PC-3 (cell line): ENCODE data around the gene UFD1. TPM values are rescaled to one million over a fixed set of nuclear protein-coding genes. Genes with fewer than 3 reads are reported as not detected.

Experiments used
- ATAC-seq: fragments of 200-7000 bp; cut with Tn5 transposase; 2 replicates; pipeline ENCODE4 v1.9.1; 2020; ENCODE audit warnings: mild to moderate bottlenecking, moderate library complexity
- BruUV-seq: library from RNA; stranded (reverse); fragments of 400-500 nt; replicated peaks from 2 replicates; lab custom pipeline; 2021; lab: Mats Ljungman, UMichigan
- CTCF ChIA-PET: fragments of 300-600 bp; sonication (Branson Sonifier 250); formaldehyde crosslinking; loops from one replicate; lab custom pipeline; 2022; ENCODE audit warnings: antibody characterized with exemption; lab: Charles Lee
- POLR2A ChIA-PET: fragments of 300-600 bp; sonication (Branson Sonifier 250); formaldehyde crosslinking; loops from one replicate; lab custom pipeline; 2022; ENCODE audit warnings: antibody characterized with exemption; ENCODE audit not compliant: unreplicated experiment; lab: Charles Lee
- DNase-seq: peaks from one replicate; pipeline ENCODE4 v3.0.0-alpha.2; 2015
- H2AFZ ChIP-seq: fragments of 300-600 bp; sonication (generic); 2 replicates; pipeline ENCODE4 v1.6.0; 2016; ENCODE audit warnings: antibody characterized with exemption, low read length
- H3F3A ChIP-seq: fragments of 300-600 bp; sonication (generic); one replicate; pipeline ENCODE4 v1.6.0; 2017; ENCODE audit warnings: antibody characterized with exemption, low read length, control low read depth, mild to moderate bottlenecking; ENCODE audit not compliant: unreplicated experiment
- H3K27ac ChIP-seq: fragments of 300-600 bp; sonication (generic); 2 replicates; pipeline ENCODE4 v1.5.1; 2016; ENCODE audit warnings: mild to moderate bottlenecking, low read length
- H3K27me3 ChIP-seq: fragments of 300-600 bp; sonication (generic); 2 replicates; pipeline ENCODE4 v1.6.1; 2016; ENCODE audit warnings: low read length, mixed read lengths
- H3K36me3 ChIP-seq: fragments of 300-600 bp; sonication (generic); 2 replicates; pipeline ENCODE4 v1.6.1; 2016; ENCODE audit warnings: low read depth, mixed run types, low read length, mixed read lengths
- H3K4me1 ChIP-seq: fragments of 300-600 bp; sonication (generic); 2 replicates; pipeline ENCODE4 v1.5.1; 2016; ENCODE audit warnings: low read length; ENCODE audit not compliant: insufficient read depth
- H3K4me2 ChIP-seq: fragments of 300-600 bp; sonication (generic); 2 replicates; pipeline ENCODE4 v1.6.0; 2016; ENCODE audit warnings: low read length
- H3K4me3 ChIP-seq: fragments of 300-600 bp; sonication (generic); 2 replicates; pipeline ENCODE4 v1.5.1; 2016; ENCODE audit warnings: mild to moderate bottlenecking, low read length, mixed read lengths
- H3K79me2 ChIP-seq: fragments of 300-600 bp; sonication (generic); 2 replicates; pipeline ENCODE4 v1.6.1; 2017; ENCODE audit warnings: low read length, mixed read lengths
- H3K9ac ChIP-seq: fragments of 300-600 bp; sonication (generic); 2 replicates; pipeline ENCODE4 v1.6.0; 2016; ENCODE audit warnings: mild to moderate bottlenecking, low read length
- H3K9me2 ChIP-seq: fragments of 300-600 bp; sonication (generic); replicated peaks from 2 replicates; pipeline ENCODE4 v1.6.1; 2016; ENCODE audit warnings: mixed run types, low read length, mixed read lengths
- H3K9me3 ChIP-seq: fragments of 300-600 bp; sonication (generic); 2 replicates; pipeline ENCODE4 v1.6.1; 2016; ENCODE audit warnings: low read length, mixed read lengths
- H4K20me1 ChIP-seq: fragments of 300-600 bp; sonication (generic); 2 replicates; pipeline ENCODE4 v1.6.1; 2016; ENCODE audit warnings: low read length, mixed read lengths
- EZH2 ChIP-seq: fragments of 300-600 bp; sonication (generic); IDR thresholded peaks from one replicate; pipeline ENCODE4 v1.6.1; 2017; ENCODE audit warnings: antibody characterized with exemption, mild to moderate bottlenecking, low read length; ENCODE audit not compliant: unreplicated experiment
- EZH2phosphoT487 ChIP-seq: fragments of 300-600 bp; sonication (generic); IDR thresholded peaks from 2 replicates; pipeline ENCODE4 v1.6.1; 2018; ENCODE audit warnings: mild to moderate bottlenecking, antibody characterized with exemption, low read length, borderline replicate concordance
- intact Hi-C: fragments of 100-400 bp; cut with micrococcal nuclease; formaldehyde crosslinking; loops from 2 replicates; pipeline ENCODE4 v1.9.0; 2023
- total RNA-seq: library from RNA; depleted of rRNA; stranded (reverse); fragments of >200 nt; gene quantifications from 2 replicates; pipeline ENCODE4 v1.2.3, GENCODE V29; 2014
- TF ChIP-seq, protein P1 (sequence below): fragments of 300-600 bp; sonication (generic); conservative IDR thresholded peaks from 2 replicates; pipeline ENCODE4 v1.5.1; 2017; ENCODE audit warnings: antibody characterized with exemption, low read depth, mild to moderate bottlenecking, low read length

Gene UFD1
- total RNA-seq, 1 experiment from 2014 or later: 92.6 TPM

DNA sequence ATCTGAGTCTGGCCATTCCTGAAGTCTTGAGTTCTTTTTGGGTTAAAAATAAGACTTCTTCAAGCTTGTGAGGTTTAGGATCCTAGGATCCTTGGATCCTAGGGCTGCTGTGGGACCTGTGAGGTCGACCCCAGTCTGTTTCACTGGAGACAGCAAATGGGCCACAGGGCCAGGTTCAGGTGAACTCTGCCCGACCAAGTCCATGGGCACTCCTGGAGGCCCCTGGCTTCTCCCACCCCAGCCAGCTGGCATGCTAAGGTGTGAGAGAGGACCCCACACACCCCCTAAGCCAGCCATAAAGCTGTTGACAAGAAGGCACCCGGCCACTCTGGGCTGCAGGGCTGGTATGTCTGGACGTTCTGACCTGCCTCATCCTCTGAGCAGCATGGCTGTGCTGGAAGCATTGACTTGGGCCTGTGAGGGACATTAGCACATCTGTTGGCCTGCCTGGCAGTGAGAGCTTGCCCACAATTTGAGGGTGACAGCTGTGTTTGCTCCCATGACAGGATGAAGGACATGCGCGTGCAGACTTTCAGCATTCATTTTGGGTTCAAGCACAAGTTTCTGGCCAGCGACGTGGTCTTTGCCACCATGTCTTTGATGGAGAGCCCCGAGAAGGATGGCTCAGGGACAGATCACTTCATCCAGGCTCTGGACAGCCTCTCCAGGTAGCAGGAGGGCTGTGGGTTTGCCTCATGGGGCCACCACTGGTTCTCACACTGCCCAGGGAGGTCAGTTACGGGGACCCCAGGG is 29.2 kb upstream of the UFD1 start:
- Histone ChIP-seq H3K27me3 (no peaks in the 10 kb centered on the region), H3K9me3 (no peaks in the 10 kb centered on the region), H3K36me3 (no peaks in the 10 kb centered on the region; the same call in 1 of the 2 replicates), H3K27ac (no peak overlapping the region), H3K9me2 (no peaks in the 10 kb centered on the region), H3K4me3 (no peak overlapping the region), H2AFZ (no peak overlapping the region), H3K4me2 (no peak overlapping the region), H3K79me2 (no peaks in the 10 kb centered on the region), H4K20me1 (no peaks in the 10 kb centered on the region), H3F3A (no peaks in the 10 kb centered on the region), H3K4me1 (no peaks in the 10 kb centered on the region), H3K9ac (no peak overlapping the region)
- ATAC-seq (no peak), DNase-seq (no peak)
- no TSS peak for BruUV-seq
- ChIA-PET POLR2A (no interaction called here), CTCF (no interaction called here)
- TF ChIP-seq EZH2: no peak
- TF ChIP-seq, protein P1, sequence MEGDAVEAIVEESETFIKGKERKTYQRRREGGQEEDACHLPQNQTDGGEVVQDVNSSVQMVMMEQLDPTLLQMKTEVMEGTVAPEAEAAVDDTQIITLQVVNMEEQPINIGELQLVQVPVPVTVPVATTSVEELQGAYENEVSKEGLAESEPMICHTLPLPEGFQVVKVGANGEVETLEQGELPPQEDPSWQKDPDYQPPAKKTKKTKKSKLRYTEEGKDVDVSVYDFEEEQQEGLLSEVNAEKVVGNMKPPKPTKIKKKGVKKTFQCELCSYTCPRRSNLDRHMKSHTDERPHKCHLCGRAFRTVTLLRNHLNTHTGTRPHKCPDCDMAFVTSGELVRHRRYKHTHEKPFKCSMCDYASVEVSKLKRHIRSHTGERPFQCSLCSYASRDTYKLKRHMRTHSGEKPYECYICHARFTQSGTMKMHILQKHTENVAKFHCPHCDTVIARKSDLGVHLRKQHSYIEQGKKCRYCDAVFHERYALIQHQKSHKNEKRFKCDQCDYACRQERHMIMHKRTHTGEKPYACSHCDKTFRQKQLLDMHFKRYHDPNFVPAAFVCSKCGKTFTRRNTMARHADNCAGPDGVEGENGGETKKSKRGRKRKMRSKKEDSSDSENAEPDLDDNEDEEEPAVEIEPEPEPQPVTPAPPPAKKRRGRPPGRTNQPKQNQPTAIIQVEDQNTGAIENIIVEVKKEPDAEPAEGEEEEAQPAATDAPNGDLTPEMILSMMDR: no peak
- TF ChIP-seq EZH2phosphoT487: no peak
- intact Hi-C loops: no loop called here

DNA sequence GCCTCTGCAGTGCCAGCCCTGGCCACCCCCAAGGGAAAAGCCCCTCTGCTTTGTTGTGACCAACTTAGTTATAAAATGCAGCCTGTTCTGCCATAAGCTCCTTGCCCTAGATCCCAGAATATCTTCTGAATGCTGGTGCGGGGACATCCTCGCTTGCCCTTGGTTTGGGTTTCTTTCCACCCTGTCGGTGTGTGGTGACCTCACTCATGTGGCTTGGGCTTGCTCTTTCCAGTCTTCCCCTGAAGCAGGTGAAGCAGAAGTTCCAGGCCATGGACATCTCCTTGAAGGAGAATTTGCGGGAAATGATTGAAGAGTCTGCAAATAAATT is 28.5 kb upstream of the UFD1 start:
- ATAC-seq (no peak), DNase-seq (no peak)
- ChIA-PET POLR2A (no interaction called here), CTCF (no interaction called here)
- no peaks in the 10 kb centered on the region for H3K9me3 ChIP-seq
- no peaks in the 10 kb centered on the region; the same call in 1 of the 2 replicates for H3K36me3 ChIP-seq
- no peak overlapping the region for H3K9ac ChIP-seq
- H3K27me3 ChIP-seq: no peaks in the 10 kb centered on the region
- no peak overlapping the region for H3K4me2 ChIP-seq
- no peaks in the 10 kb centered on the region for H4K20me1 ChIP-seq
- no peaks in the 10 kb centered on the region for H3K79me2 ChIP-seq
- no peaks in the 10 kb centered on the region for H3K4me1 ChIP-seq
- TF ChIP-seq EZH2 (no peak), EZH2phosphoT487 (no peak)
- TF ChIP-seq, protein P1: no peak
- H3K27ac ChIP-seq: no peak overlapping the region
- no peak overlapping the region for H2AFZ ChIP-seq
- no TSS peak for BruUV-seq
- no peaks in the 10 kb centered on the region for H3F3A ChIP-seq
- intact Hi-C loops: no loop called here
- H3K4me3 ChIP-seq: no peak overlapping the region
- H3K9me2 ChIP-seq: no peaks in the 10 kb centered on the region

DNA sequence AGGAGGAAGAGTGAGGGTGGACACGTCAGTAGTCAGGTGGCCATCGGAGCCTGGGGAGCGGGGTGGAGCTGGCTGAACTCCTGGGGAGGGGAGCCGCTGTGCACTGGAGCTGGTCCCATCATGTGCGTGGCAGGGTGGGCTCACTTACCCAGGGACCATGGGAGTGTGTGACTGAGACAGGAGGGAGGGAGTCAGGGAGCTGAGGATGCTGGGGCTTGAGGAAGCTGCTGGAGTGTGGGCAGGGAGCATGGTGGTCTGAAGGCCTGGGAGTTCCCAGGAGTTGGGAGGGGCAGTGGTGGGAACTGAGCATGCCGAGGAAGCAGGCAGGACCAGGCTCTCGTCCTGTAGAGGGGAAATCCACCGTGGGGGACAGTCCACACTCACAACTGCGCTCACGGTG is 27.2 kb upstream of the UFD1 start:
- Histone ChIP-seq H3K9me2 (no peaks in the 10 kb centered on the region), H3K4me2 (no peak overlapping the region), H4K20me1 (no peaks in the 10 kb centered on the region), H3K9me3 (no peaks in the 10 kb centered on the region), H3K4me3 (no peak overlapping the region), H3K4me1 (no peaks in the 10 kb centered on the region), H2AFZ (no peak overlapping the region), H3K27me3 (no peaks in the 10 kb centered on the region), H3F3A (no peaks in the 10 kb centered on the region), H3K36me3 (no peaks in the 10 kb centered on the region; the same call in 1 of the 2 replicates), H3K9ac (no peak overlapping the region), H3K79me2 (no peaks in the 10 kb centered on the region), H3K27ac (no peak overlapping the region)
- no peak for DNase-seq
- POLR2A ChIA-PET: no interaction called here
- ATAC-seq: no peak
- CTCF ChIA-PET: no interaction called here
- no TSS peak for BruUV-seq
- TF ChIP-seq EZH2phosphoT487 (no peak), EZH2 (no peak)
- TF ChIP-seq, protein P1: no peak
- intact Hi-C loops: no loop called here
